GM12878 (cell line): ENCODE measurements around the gene GPBAR1. TPM values are rescaled to one million over a fixed set of nuclear protein-coding genes. Genes with fewer than 3 reads are reported as not detected.

Source experiments
- ATAC-seq: fragments of 200-7000 bp; cut with Tn5 transposase; 3 replicates; pipeline ENCODE4 v1.9.1; 2020; ENCODE audit warnings: mild to moderate bottlenecking, moderate library complexity
- BruUV-seq: library from RNA; stranded (reverse); fragments of 400-500 nt; replicated peaks from 2 replicates; lab custom pipeline; 2021; lab: Mats Ljungman, UMichigan
- CTCF ChIA-PET: fragments of 300-600 bp; sonication (Branson Sonifier 250); formaldehyde crosslinking; extraction: SDS; loops from one replicate; lab custom pipeline; 2021; ENCODE audit warnings: inconsistent platforms; lab: Yijun Ruan, JAX
- POLR2A ChIA-PET: fragments of 350-600 bp; formaldehyde crosslinking; extraction: SDS; loops from one replicate; lab custom pipeline; 2021; ENCODE audit warnings: inconsistent platforms; lab: Charles Lee
- RAD21 ChIA-PET: fragments of 300-600 bp; sonication (Branson Sonifier 250); formaldehyde crosslinking; loops from one replicate; lab custom pipeline; 2023; ENCODE audit warnings: antibody characterized with exemption; ENCODE audit not compliant: unreplicated experiment; lab: Charles Lee
- SMC1A ChIA-PET: fragments of 300-600 bp; sonication (Branson Sonifier 250); formaldehyde crosslinking; loops from one replicate; lab custom pipeline; 2023; ENCODE audit not compliant: unreplicated experiment, uncharacterized antibody; lab: Charles Lee
- DNase-seq: peaks from one replicate; pipeline ENCODE4 v3.0.0-alpha.2; 2011; ENCODE audit warnings: low read depth, low spot score
- FAIRE-seq: peaks from 3 replicates; lab custom pipeline; 2011; peaks lifted over from hg19 to GRCh38; lab: Jason Lieb, UNC
- H2AFZ ChIP-seq: 2 replicates; pipeline ENCODE4 v1.6.0; 2011; ENCODE audit warnings: low read depth, low read length, control low read depth; ENCODE audit not compliant: control insufficient read depth
- H3K27ac ChIP-seq: 2 replicates; pipeline ENCODE4 v1.5.1; 2011; ENCODE audit warnings: control low read depth; ENCODE audit not compliant: control insufficient read depth, insufficient read depth
- H3K27me3 ChIP-seq, 2 experiments: replicated peaks in 1 of 2; 2 replicates each; pipeline versions ENCODE4 v1.6.0 to v1.6.1; 2011; ENCODE audit warnings: low read length in 1 of 2; ENCODE audit not compliant: control insufficient read depth in 2 of 2, insufficient read depth in 2 of 2
- H3K36me3 ChIP-seq, 2 experiments: 2 replicates each; pipeline ENCODE4 v1.5.1; 2011; ENCODE audit warnings: low read length in 1 of 2; ENCODE audit not compliant: control insufficient read depth in 2 of 2, insufficient read depth in 2 of 2
- H3K4me1 ChIP-seq: 2 replicates; pipeline ENCODE4 v1.6.1; 2011; ENCODE audit warnings: mild to moderate bottlenecking, low read length, moderate library complexity, mixed read lengths; ENCODE audit not compliant: control insufficient read depth, insufficient read depth
- H3K4me2 ChIP-seq: 2 replicates; pipeline ENCODE4 v1.6.0; 2011; ENCODE audit warnings: control low read depth; ENCODE audit not compliant: control insufficient read depth, insufficient read depth
- H3K4me3 ChIP-seq: fragments of 200-600 bp; sonication (generic); 2 replicates; pipeline ENCODE4 v1.5.1; 2016
- H3K79me2 ChIP-seq: 2 replicates; pipeline ENCODE4 v1.6.0; 2011; ENCODE audit warnings: low read length; ENCODE audit not compliant: control insufficient read depth, insufficient read depth
- H3K9ac ChIP-seq: 2 replicates; pipeline ENCODE4 v1.8.0; 2011; ENCODE audit warnings: low read length, control low read depth, mixed read lengths; ENCODE audit not compliant: control insufficient read depth, insufficient read depth
- H3K9me3 ChIP-seq: replicated peaks from 3 replicates; pipeline ENCODE4 v1.5.1; 2011; ENCODE audit warnings: mild to moderate bottlenecking, low read length; ENCODE audit not compliant: control insufficient read depth, insufficient read depth
- H4K20me1 ChIP-seq: 2 replicates; pipeline ENCODE4 v1.6.0; 2011; ENCODE audit not compliant: control insufficient read depth, insufficient read depth
- CREB1 ChIP-seq: IDR thresholded peaks from 2 replicates; pipeline ENCODE4 v1.6.1; 2012; ENCODE audit warnings: low read depth, mild to moderate bottlenecking, inconsistent platforms
- ETV6 ChIP-seq, 2 experiments: fragments of 450-650 bp in 1 of 2; IDR thresholded peaks in 1 of 2; conservative IDR thresholded peaks in 1 of 2; 2 replicates each; pipeline ENCODE4 v1.6.1; 2014; ENCODE audit warnings: antibody characterized with exemption in 1 of 2, borderline replicate concordance in 1 of 2, low read depth in 1 of 2, mild to moderate bottlenecking in 1 of 2, moderate library complexity in 1 of 2
- MYB ChIP-seq: fragments of 150-350 bp; IDR thresholded peaks from 2 replicates; pipeline ENCODE4 v1.6.1; 2014; ENCODE audit warnings: mild to moderate bottlenecking, low read depth, low read length, borderline replicate concordance
- SREBF1 ChIP-seq: IDR thresholded peaks from 2 replicates; pipeline ENCODE4 v1.6.1; 2012; ENCODE audit warnings: mild to moderate bottlenecking, low read length
- YBX1 ChIP-seq: fragments of 450-650 bp; IDR thresholded peaks from 2 replicates; pipeline ENCODE4 v1.6.1; 2016; ENCODE audit warnings: antibody characterized with exemption
- ZNF622 ChIP-seq: fragments of 450-650 bp; IDR thresholded peaks from 2 replicates; pipeline ENCODE4 v1.6.1; 2017; ENCODE audit warnings: mild to moderate bottlenecking, inconsistent platforms
- WGBS: methylation state at CpG from one replicate; pipeline ENCODE4 v1.1.6; 2016; ENCODE audit warnings: low lambda C conversion rate; ENCODE audit not compliant: insufficient replicate concordance, insufficient coverage; ENCODE audit errors: missing lambda C conversion rate; 5-methylcytosine and 5-hydroxymethylcytosine counted together
- in situ Hi-C: fragments of 300-500 bp; cut with MboI; formaldehyde crosslinking; loops from 9 replicates; pipeline ENCODE4 v1.14.3; 2018; ENCODE audit warnings: mixed read lengths
- intact Hi-C: fragments of 100-400 bp; cut with micrococcal nuclease; formaldehyde crosslinking; loops from one replicate; pipeline ENCODE4 v1.14.2; 2022; ENCODE audit not compliant: unreplicated experiment
- polyA plus RNA-seq, 11 experiments: library from polyadenylated mRNA; depleted of rRNA in 4 of 11; unstranded in 6 of 11; stranded (reverse) in 5 of 11; fragments of >200 nt; fragmentation: Nextera tagmentation in 4 of 11; fragmentation: Illumina TruSeq in 1 of 11; extraction: Ambion mirVana in 4 of 11; extraction: Trizol in 1 of 11; gene quantifications; 1 replicate in 1 of 11; 2 replicates in 10 of 11; pipeline versions ENCODE4 v1.2.1 to v1.2.3, GENCODE V29; 2011 to 2016; ENCODE audit warnings: inconsistent platforms in 2 of 11, missing spikeins in 2 of 11, low read depth in 1 of 11
- total RNA-seq, 4 experiments: library from RNA; depleted of rRNA in 3 of 4; stranded (reverse); fragments of >200 nt in 3 of 4; fragmentation: Illumina TruSeq in 1 of 4; extraction: Trizol in 1 of 4; gene quantifications; 2 replicates each; pipeline versions ENCODE4 v1.2.1 to v1.2.3, GENCODE V29; 2013 to 2021
- TF ChIP-seq, protein P1 (sequence below): IDR thresholded peaks from 2 replicates; pipeline ENCODE4 v1.6.1; 2011; ENCODE audit warnings: mild to moderate bottlenecking, low read depth, low read length, moderate library complexity; ENCODE audit not compliant: insufficient replicate concordance
- TF ChIP-seq, protein P2 (sequence below): IDR thresholded peaks from 2 replicates; pipeline ENCODE4 v1.6.1; 2011; ENCODE audit warnings: low read depth, low read length, improper control_type of control experiment, borderline replicate concordance
- TF ChIP-seq, protein P3 (sequence below): IDR thresholded peaks from 2 replicates; pipeline ENCODE4 v1.6.1; 2012; ENCODE audit warnings: improper control_type of control experiment, low read depth, low read length; ENCODE audit not compliant: insufficient replicate concordance

The GPBAR1 gene
- total and polyA plus RNA-seq, 10 of the 15 experiments (the other 5 are each of a cell fraction or from before 2014, with no cell fraction given): 0.03 to 0.36 (median 0.11) TPM; not detected in 3

DNA sequence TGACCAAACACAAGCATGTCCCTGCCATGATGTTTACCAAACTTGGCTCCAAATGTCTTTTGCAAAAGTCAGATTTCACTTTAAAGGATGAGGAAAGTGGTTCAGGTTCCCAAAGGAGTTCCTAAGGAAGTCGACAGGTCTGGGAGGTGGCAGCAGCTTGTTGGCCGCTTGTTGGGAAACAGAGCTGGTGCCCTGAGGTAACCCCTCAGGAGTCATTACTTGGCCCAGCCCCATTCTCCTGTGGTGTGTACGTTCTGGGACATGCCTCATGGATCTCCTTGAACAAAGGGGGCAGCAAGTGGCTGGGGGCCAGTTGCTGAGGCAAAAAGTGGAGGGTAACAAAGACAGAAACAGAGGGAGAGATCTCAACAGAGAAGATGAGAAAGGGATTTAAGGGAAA lies 20.6 kb downstream of the GPBAR1 start:
- no peak overlapping the region for H3K9ac ChIP-seq
- H3K27ac ChIP-seq: no peak overlapping the region
- no peaks in the 10 kb centered on the region for H3K9me3 ChIP-seq
- ATAC-seq: no peak
- intact Hi-C loops (no loop called here), in situ Hi-C loops (loop anchor here (25.0 kb wide), 1 partner anchor 106 kb away; the partner anchor contains the start of genes CTDSP1 and SLC11A1)
- ChIA-PET CTCF (interaction anchor here (0.5 to 7.4 kb wide), 3 partner anchors 9 to 686 kb away, joined by 3 to 154 read pairs (median 4); partner anchors contain the start of genes AAMP and PNKD), RAD21 (interaction anchor here (7.2 kb wide), 1 partner anchor 8 kb away, joined by 141 read pairs; the partner anchor contains the start of genes AAMP and PNKD), POLR2A (no interaction called here), SMC1A (no interaction called here)
- H4K20me1 ChIP-seq: no peaks in the 10 kb centered on the region
- peaks cover 25% of the 10 kb centered on the region for H3K4me1 ChIP-seq
- no peak for DNase-seq
- no peak for FAIRE-seq
- TF ChIP-seq, protein P1, sequence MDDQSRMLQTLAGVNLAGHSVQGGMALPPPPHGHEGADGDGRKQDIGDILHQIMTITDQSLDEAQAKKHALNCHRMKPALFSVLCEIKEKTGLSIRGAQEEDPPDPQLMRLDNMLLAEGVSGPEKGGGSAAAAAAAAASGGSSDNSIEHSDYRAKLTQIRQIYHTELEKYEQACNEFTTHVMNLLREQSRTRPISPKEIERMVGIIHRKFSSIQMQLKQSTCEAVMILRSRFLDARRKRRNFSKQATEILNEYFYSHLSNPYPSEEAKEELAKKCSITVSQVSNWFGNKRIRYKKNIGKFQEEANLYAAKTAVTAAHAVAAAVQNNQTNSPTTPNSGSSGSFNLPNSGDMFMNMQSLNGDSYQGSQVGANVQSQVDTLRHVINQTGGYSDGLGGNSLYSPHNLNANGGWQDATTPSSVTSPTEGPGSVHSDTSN: no peak
- no peak for TF ChIP-seq MYB
- TF ChIP-seq, protein P2, sequence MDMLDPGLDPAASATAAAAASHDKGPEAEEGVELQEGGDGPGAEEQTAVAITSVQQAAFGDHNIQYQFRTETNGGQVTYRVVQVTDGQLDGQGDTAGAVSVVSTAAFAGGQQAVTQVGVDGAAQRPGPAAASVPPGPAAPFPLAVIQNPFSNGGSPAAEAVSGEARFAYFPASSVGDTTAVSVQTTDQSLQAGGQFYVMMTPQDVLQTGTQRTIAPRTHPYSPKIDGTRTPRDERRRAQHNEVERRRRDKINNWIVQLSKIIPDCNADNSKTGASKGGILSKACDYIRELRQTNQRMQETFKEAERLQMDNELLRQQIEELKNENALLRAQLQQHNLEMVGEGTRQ: no peak
- no peak for TF ChIP-seq CREB1
- TF ChIP-seq ZNF622: no peak
- TF ChIP-seq YBX1: no peak
- TF ChIP-seq ETV6 (conservative IDR thresholded peaks at IDR 0.05 in 1 of 2, IDR thresholded peaks at IDR 0.05 in 1 of 2; ENCODE audit: borderline replicate concordance in 1 of 2, low read depth in 1 of 2): no peak
- TF ChIP-seq, protein P3, sequence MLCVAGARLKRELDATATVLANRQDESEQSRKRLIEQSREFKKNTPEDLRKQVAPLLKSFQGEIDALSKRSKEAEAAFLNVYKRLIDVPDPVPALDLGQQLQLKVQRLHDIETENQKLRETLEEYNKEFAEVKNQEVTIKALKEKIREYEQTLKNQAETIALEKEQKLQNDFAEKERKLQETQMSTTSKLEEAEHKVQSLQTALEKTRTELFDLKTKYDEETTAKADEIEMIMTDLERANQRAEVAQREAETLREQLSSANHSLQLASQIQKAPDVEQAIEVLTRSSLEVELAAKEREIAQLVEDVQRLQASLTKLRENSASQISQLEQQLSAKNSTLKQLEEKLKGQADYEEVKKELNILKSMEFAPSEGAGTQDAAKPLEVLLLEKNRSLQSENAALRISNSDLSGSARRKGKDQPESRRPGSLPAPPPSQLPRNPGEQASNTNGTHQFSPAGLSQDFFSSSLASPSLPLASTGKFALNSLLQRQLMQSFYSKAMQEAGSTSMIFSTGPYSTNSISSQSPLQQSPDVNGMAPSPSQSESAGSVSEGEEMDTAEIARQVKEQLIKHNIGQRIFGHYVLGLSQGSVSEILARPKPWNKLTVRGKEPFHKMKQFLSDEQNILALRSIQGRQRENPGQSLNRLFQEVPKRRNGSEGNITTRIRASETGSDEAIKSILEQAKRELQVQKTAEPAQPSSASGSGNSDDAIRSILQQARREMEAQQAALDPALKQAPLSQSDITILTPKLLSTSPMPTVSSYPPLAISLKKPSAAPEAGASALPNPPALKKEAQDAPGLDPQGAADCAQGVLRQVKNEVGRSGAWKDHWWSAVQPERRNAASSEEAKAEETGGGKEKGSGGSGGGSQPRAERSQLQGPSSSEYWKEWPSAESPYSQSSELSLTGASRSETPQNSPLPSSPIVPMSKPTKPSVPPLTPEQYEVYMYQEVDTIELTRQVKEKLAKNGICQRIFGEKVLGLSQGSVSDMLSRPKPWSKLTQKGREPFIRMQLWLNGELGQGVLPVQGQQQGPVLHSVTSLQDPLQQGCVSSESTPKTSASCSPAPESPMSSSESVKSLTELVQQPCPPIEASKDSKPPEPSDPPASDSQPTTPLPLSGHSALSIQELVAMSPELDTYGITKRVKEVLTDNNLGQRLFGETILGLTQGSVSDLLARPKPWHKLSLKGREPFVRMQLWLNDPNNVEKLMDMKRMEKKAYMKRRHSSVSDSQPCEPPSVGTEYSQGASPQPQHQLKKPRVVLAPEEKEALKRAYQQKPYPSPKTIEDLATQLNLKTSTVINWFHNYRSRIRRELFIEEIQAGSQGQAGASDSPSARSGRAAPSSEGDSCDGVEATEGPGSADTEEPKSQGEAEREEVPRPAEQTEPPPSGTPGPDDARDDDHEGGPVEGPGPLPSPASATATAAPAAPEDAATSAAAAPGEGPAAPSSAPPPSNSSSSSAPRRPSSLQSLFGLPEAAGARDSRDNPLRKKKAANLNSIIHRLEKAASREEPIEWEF: no peak
- no peak for TF ChIP-seq SREBF1
- H3K79me2 ChIP-seq: peaks cover 22% of the 10 kb centered on the region
- BruUV-seq: no TSS peak
- no peak overlapping the region for H3K4me2 ChIP-seq
- no peaks in the 10 kb centered on the region for H3K27me3 ChIP-seq
- no peak overlapping the region for H2AFZ ChIP-seq
- no peak overlapping the region for H3K4me3 ChIP-seq
- 95% methylated on average over 3 of the region's 3 CpGs for WGBS
- peaks cover 11 to 17% of the 10 kb centered on the region in 2 experiments for H3K36me3 ChIP-seq
